ENCODE measurements around the gene AGBL4. TPM values are rescaled to one million over a fixed set of nuclear protein-coding genes. Genes with fewer than 3 reads are reported as not detected.

Gene AGBL4
- total RNA-seq, 1 donor from 2014 or later = not detected

- Histone ChIP-seq H3K4me3 (no peak overlapping the region), H3K9me3 (no peaks in the 10 kb centered on the region), H3K27me3 (no peaks in the 10 kb centered on the region), H3K27ac (no peak overlapping the region), H3K36me3 (no peaks in the 10 kb centered on the region), H3K4me1 (no peaks in the 10 kb centered on the region)
- no peak for DNase-seq (ENCODE audit: low spot score in 2 of 2)
- no peak for TF ChIP-seq CTCF (IDR thresholded peaks at IDR 0.05)
- intact Hi-C loops (cut with DNase I) = no loop called here
Observed at GRCh38 chr1:48923116-48923515, 1100.6 kb downstream of the AGBL4 start.

- Histone ChIP-seq H3K27me3 (no peaks in the 10 kb centered on the region), H3K4me3 (no peak overlapping the region), H3K4me1 (peaks cover 0 to 3% of the 10 kb centered on the region in 2 donors), H3K9me3 (no peaks in the 10 kb centered on the region), H3K36me3 (no peaks in the 10 kb centered on the region), H3K27ac (no peak overlapping the region)
- DNase-seq (ENCODE audit: low spot score in 2 of 2) = no peak
- no peak for TF ChIP-seq CTCF (IDR thresholded peaks at IDR 0.05)
- intact Hi-C loops (cut with DNase I) = no loop called here
Observed at GRCh38 chr1:48920851-48921250, 1102.9 kb downstream of the AGBL4 start.

- intact Hi-C loops (cut with DNase I) = no loop called here
- Histone ChIP-seq H3K27ac (no peak overlapping the region), H3K4me1 (peaks cover 0 to 3% of the 10 kb centered on the region in 2 donors), H3K4me3 (no peak overlapping the region), H3K36me3 (no peaks in the 10 kb centered on the region), H3K9me3 (no peaks in the 10 kb centered on the region), H3K27me3 (no peaks in the 10 kb centered on the region)
- no peak for DNase-seq (ENCODE audit: low spot score in 2 of 2)
- no peak for TF ChIP-seq CTCF (IDR thresholded peaks at IDR 0.05)
Observed at GRCh38 chr1:48917901-48918603, 1105.7 kb downstream of the AGBL4 start.

GRCh38 chr1:48917070-48917454 is 1106.7 kb downstream of the AGBL4 start:
- H3K27me3 ChIP-seq = no peaks in the 10 kb centered on the region
- no peak overlapping the region for H3K27ac ChIP-seq
- DNase-seq (ENCODE audit: low spot score in 2 of 2) = no peak
- H3K36me3 ChIP-seq = no peaks in the 10 kb centered on the region
- H3K9me3 ChIP-seq = no peaks in the 10 kb centered on the region
- TF ChIP-seq CTCF (IDR thresholded peaks at IDR 0.05) = no peak
- peaks cover 0 to 3% of the 10 kb centered on the region in 2 donors for H3K4me1 ChIP-seq
- no peak overlapping the region for H3K4me3 ChIP-seq
- intact Hi-C loops (cut with DNase I) = no loop called here

- Histone ChIP-seq H3K4me3 (no peak overlapping the region), H3K27me3 (no peaks in the 10 kb centered on the region), H3K36me3 (no peaks in the 10 kb centered on the region), H3K4me1 (peaks cover 0 to 3% of the 10 kb centered on the region in 2 donors), H3K27ac (no peak overlapping the region), H3K9me3 (no peaks in the 10 kb centered on the region)
- intact Hi-C loops (cut with DNase I) = no loop called here
- DNase-seq (ENCODE audit: low spot score in 2 of 2) = no peak
- TF ChIP-seq CTCF (IDR thresholded peaks at IDR 0.05) = peak in 2 of 3 experiments; percentile 5 to 10
Observed at GRCh38 chr1:48916130-48917069, 1107.4 kb downstream of the AGBL4 start.
